Peyer's patch (tissue), 4 donors: Measurements from ENCODE around the gene PIGT.

Experiments
- CTCF ChIP-seq, 6 experiments: fragments of 450-650 bp in 4 of 6; fragments of 200-600 bp in 2 of 6; sonication (generic) in 1 of 6; IDR thresholded peaks; one replicate each; pipeline ENCODE4 v1.5.1; 2017 to 2019; ENCODE audit warnings: antibody characterized with exemption in 6 of 6, mild to moderate bottlenecking in 3 of 6, moderate library complexity in 1 of 6
- POLR2A ChIP-seq, 2 donors: fragments of 450-650 bp; IDR thresholded peaks; one replicate each; pipeline ENCODE4 v1.5.1; 2017; ENCODE audit warnings: antibody characterized with exemption in 2 of 2, mild to moderate bottlenecking in 2 of 2, moderate library complexity in 2 of 2

- TF ChIP-seq CTCF (IDR thresholded peaks at IDR 0.05) = no peak
- no peak for TF ChIP-seq POLR2A (IDR thresholded peaks at IDR 0.05)
Measured at GRCh38 chr20:45400346-45401031, 15.5 kb upstream of the PIGT start.
